Pulmonary artery endothelial cell (primary cell): ENCODE data around the gene SCAPER. TPM values are rescaled to one million over a fixed set of nuclear protein-coding genes. Genes with fewer than 3 reads are reported as not detected.
A peak's percentile ranks its signal among the peaks of the same experiment; 100 is the strongest.

Experiments
- DNase-seq: peaks from one replicate; pipeline ENCODE4 v3.0.0-alpha.2; 2011; ENCODE audit warnings: low read depth, low spot score
- total RNA-seq: library from RNA; depleted of rRNA; stranded (reverse); fragments of >200 nt; gene quantifications from 2 replicates; pipeline ENCODE4 v1.2.3, GENCODE V29; 2014

SCAPER gene
- total RNA-seq, 1 donor from 2014 or later, result 5.9 TPM

DNA sequence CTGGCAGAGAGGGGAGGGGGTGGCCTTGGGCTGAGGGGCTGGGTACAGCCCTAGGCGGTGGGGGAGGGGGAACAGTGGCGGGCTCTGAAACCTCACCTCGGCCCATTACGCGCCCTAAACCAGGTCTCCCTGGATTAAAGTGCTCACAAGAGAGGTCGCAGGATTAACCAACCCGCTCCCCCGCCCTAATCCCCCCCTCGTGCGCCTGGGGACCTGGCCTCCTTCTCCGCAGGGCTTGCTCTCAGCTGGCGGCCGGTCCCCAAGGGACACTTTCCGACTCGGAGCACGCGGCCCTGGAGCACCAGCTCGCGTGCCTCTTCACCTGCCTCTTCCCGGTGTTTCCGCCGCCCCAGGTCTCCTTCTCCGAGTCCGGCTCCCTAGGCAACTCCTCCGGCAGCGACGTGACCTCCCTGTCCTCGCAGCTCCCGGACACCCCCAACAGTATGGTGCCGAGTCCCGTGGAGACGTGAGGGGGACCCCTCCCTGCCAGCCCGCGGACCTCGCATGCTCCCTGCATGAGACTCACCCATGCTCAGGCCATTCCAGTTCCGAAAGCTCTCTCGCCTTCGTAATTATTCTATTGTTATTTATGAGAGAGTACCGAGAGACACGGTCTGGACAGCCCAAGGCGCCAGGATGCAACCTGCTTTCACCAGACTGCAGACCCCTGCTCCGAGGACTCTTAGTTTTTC lies 563.6 kb downstream of the SCAPER start:
- no peak for DNase-seq

DNA sequence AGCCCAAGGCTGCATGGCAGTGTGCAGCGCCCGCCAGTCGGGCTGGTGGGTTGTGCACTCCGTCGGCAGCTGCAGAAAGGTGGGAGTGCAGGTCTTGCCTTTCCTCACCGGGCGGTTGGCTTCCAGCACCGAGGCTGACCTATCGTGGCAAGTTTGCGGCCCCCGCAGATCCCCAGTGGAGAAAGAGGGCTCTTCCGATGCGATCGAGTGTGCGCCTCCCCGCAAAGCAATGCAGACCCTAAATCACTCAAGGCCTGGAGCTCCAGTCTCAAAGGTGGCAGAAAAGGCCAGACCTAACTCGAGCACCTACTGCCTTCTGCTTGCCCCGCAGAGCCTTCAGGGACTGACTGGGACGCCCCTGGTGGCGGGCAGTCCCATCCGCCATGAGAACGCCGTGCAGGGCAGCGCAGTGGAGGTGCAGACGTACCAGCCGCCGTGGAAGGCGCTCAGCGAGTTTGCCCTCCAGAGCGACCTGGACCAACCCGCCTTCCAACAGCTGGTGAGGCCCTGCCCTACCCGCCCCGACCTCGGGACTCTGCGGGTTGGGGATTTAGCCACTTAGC lies 564.3 kb downstream of the SCAPER start:
- no peak for DNase-seq

GRCh38 chr15:76340198-76340802 lies 564.8 kb downstream of the SCAPER start:
- no peak for DNase-seq

- DNase-seq, result no peak
These were observed 565.6 kb downstream of the SCAPER start for GRCh38 chr15:76339305-76340197.

DNA sequence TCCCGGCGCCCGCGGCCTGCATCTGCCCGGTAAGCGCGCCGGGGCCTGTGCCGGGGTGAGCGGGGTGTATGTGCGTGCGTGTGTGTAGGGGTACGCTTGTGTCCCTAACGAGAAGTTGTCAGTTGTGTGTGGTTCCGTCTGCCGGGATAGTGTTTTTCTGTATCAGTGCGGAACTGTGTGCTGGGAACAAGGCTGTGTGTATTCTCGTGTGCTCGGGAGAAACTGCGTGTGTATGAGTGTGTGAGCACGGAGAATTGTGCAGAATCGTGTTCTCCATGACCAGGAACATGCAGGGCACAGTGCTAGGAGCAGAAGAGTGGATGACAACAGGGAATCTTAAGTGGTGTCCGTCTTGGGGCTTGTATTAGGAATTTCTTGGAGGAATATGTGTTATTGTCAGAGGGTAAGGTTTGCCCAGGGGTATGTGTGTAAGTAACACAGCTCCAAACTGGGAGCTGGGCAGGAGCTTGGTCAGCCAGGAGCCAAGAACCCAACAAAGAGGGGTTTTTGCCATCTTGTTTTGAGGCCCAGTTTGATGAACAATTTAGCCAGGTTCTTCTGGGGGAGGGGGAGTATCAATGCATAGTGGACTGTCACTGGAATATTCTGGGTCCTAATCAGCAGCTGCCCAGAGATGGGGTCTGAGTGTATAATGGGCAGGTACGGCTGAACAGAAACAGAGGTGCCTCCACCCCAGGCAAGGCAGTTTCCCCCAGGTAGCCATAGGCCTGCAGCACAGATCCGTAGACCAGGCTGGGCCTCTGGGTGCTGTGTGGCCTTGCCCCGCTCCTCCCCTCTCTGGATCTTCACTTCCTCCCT lies 566.4 kb downstream of the SCAPER start:
- no peak for DNase-seq

DNA sequence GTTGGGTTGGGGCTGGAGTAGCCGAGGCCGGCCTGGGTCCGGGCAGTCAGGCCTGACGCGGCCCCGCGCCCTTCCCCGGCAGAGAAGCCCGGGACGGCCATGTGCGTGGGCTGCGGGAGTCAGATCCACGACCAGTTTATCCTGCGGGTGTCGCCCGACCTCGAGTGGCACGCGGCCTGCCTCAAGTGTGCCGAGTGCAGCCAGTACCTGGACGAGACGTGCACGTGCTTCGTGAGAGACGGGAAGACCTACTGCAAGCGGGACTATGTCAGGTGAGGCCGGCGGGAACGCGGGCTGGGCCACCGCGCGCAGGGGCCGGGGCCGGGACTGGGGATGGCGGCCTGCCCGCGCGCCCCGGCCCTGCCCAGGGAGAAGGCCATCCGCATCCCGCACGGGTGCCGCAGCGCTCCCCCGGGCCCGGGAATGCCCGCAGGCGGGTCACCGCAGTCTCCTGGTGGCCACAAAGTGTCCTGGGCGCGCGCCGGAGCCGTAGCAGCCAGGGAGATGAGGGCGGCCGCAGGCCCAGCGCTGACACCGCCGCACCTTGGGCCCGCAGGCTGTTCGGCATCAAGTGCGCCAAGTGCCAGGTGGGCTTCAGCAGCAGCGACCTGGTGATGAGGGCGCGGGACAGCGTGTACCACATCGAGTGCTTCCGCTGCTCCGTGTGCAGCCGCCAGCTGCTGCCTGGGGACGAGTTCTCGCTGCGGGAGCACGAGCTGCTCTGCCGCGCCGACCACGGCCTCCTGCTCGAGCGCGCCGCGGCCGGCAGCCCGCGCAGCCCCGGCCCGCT lies 567.2 kb downstream of the SCAPER start:
- DNase-seq, result no peak

DNA sequence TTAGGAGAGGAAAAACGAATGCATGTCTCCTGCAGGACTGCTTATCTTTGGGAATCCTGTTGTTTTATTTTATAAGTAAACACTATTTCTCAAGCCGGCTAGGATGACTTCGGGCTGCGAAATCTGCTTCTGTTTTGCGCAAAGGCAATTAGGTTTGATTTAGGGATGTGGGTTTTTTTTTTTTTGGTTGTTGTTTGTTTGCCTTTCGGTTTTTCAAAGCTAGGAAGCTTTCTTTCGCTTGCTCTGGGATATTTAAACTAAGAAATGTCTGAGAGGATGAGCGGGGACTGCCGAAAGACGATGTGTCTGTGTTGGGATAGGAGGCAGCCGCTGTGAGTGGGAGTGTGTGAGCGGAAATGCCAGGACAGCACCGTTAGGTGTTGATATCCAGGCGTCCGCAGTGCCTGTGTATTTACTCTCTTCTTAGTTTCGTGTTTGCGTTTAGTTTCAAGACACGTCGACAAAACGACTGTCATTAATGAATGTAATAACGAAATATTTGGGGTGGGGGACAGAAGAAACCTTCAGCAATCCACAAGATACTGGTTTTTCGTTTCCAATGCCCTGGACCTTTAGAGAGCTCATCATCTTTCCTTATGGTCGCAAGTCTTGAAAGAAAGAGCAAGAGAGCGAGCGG lies 568.0 kb downstream of the SCAPER start:
- no peak for DNase-seq

GRCh38 chr15:76336254-76337058 lies 568.7 kb downstream of the SCAPER start, which contains the start of gene ISL2:
ISL2 (plus strand) TSS chr15:76336773; CDS start chr15:76336884, 111 bp downstream.
- peak; percentile 40 for DNase-seq

DNA sequence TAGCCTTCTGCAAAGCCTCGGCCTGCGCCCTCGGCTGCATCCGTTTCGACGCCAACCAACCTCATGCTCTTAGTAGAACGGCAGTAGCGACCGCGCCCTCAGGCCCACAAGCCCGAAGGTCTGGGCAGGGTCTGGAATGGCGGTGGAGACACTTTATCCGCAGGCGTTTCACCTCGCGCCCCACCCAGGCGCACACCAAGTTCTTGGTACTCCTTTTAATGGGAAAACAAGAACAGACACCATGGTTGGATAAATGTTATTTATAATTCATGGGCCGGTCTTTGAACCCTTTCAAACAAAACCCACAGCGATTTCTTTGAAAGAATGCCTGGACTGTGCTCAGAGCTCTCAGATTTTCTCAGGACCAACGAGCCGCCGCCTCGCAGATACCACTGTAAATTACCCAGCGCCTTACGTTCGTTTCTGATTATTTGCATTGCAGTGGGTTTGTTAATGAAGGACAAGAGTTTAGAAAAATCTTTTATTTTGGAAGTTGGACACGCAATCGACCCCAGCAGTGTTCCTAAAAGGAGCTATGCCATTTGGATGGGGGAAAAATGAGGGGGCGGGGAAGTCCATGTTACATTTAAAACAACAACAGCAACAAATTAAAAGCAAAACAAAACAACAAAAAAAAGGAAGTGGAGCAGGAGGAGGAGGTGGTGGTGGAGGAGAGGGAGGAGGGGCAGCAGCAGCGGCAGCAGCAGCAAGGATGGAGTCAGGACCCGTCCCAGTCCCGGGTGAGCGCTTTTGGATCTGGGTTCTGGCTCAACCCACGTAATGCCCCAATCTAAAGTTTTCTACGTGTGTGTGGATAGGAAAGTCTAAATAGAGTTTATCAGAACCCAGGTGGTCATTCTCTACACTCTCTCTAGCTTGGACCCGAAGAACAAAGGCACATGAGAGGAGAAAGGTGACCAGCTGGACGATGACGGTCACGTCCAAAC lies 569.6 kb downstream of the SCAPER start:
- DNase-seq, result no peak

GRCh38 chr15:76334438-76335306 lies 570.5 kb downstream of the SCAPER start:
- no peak for DNase-seq

GRCh38 chr15:76333720-76334437 lies 571.3 kb downstream of the SCAPER start:
- DNase-seq, result no peak

GRCh38 chr15:76333309-76333708 lies 571.8 kb downstream of the SCAPER start:
- DNase-seq, result no peak

DNA sequence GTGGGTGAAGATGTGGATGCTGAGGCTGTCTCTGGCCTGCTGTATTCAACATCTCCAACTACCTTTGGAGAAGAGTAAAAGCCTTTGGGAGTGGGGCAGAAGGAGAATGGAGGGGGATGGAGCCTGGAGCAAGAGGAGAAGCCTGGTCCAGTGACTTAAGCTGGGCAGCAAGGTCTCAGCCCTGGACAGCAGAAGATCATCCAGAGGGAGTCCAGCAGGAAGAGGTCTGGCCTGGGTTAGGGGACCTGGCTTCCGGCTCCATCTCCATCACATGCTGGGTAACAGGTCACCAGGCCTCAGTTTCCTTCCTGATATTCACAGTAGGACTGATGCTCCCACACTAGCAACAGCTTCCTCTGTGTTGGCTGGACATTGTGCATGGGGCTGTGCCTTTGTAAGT lies 572.3 kb downstream of the SCAPER start:
- DNase-seq, result no peak

DNA sequence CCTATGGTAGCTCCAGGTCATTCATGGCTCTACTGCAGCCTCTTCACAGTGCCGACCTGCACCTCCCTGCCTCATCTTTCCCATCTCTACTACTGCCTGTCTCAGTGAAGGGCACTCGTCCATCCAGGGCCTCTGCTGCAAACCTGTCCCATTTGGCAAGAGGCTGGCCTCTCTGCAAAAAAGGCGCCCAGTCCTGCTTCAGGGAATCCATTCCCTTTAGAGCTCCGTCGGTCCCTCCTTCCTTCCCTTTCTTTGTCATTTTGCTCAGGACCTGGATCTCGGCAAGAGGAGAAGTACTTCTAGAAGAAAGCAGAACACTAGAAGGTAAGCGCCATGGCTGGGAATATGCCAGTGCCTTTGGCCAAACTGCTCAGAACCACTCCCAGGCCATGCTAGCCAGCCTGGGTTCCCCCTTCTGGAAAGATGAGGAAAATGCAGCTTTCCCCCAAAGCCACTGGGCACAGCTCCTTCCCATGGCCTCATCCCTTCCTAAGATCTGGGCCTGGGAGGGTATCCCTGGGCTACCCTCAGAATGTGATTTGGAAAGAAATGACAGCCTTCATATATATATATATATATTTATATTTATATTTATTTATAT lies 575.0 kb downstream of the SCAPER start:
- no peak for DNase-seq

DNA sequence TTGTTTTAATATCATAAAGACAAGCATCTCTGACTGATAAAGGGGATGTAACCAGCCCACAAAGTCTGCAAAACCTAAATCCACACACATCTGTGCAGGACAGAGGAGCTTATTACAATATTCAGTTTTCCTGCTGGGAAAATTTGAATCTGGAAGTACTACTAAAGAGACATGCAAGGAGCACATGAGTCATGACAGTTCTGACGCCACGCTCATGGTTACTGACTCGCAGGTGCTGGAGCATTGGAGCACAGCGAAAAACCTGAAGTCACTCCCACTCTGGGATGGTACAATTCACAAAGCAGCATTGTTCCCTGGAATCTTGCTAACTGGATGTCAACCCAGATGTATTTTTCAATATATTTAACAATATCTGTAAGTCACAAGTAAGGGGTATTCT lies 576.2 kb downstream of the SCAPER start:
- no peak for DNase-seq
